Measurements from ENCODE around the gene LMCD1.

Gene LMCD1

GRCh38 chr3:8581806-8582445 is 80.3 kb downstream of the LMCD1 start:
- DNase-seq (ENCODE audit: low read depth in 2 of 2): no peak

DNA sequence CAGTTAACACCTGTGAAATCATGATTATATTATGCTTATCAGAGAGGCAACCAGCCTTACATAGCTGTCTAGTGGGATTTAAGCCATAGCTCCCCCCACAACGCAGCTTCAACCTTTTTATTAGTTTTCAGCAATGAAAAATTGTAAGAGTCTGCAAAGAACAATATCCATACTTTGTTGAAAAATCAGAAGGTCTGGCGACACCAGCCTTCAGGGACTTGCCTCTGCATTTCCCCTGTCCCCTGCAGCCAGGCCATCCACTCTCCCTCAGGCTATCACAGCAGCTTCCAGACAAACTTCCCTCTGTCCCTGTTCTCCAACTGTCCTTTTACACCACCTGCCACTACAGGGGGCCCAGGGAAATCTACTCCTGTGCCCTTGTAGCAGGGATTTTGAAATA is 83.0 kb downstream of the LMCD1 start:
- no peak for DNase-seq (ENCODE audit: low read depth in 2 of 2)

- no peak for DNase-seq (ENCODE audit: low read depth in 2 of 2)
Measured at GRCh38 chr3:8589880-8590556, 88.4 kb downstream of the LMCD1 start.

- DNase-seq (ENCODE audit: low read depth in 2 of 2): no peak
Measured at GRCh38 chr3:8593021-8593827, 91.6 kb downstream of the LMCD1 start.

- DNase-seq (ENCODE audit: low read depth in 2 of 2): no peak
Measured at GRCh38 chr3:8595252-8595651, 93.6 kb downstream of the LMCD1 start.

DNA sequence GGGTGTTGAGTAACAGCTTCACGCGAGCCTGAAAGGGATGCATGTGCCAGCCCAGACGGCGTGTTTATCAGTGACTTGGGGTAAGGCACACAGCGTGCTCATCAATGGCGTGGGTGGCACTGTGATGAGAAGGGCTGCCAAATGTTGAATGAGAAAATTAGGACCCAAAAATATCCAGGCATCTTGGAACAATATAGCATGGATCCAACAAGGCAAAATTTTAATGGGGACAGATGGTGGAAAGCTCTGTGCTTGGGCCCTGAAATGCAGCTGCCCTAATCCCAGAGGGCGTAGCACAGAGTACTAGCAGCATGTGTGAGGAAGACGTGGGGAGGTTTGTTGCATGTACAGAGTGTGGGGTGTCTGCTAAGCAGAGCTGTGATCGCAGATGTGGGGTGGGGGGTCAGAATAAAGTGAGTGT is 94.1 kb downstream of the LMCD1 start:
- no peak for DNase-seq (ENCODE audit: low read depth in 2 of 2)

DNA sequence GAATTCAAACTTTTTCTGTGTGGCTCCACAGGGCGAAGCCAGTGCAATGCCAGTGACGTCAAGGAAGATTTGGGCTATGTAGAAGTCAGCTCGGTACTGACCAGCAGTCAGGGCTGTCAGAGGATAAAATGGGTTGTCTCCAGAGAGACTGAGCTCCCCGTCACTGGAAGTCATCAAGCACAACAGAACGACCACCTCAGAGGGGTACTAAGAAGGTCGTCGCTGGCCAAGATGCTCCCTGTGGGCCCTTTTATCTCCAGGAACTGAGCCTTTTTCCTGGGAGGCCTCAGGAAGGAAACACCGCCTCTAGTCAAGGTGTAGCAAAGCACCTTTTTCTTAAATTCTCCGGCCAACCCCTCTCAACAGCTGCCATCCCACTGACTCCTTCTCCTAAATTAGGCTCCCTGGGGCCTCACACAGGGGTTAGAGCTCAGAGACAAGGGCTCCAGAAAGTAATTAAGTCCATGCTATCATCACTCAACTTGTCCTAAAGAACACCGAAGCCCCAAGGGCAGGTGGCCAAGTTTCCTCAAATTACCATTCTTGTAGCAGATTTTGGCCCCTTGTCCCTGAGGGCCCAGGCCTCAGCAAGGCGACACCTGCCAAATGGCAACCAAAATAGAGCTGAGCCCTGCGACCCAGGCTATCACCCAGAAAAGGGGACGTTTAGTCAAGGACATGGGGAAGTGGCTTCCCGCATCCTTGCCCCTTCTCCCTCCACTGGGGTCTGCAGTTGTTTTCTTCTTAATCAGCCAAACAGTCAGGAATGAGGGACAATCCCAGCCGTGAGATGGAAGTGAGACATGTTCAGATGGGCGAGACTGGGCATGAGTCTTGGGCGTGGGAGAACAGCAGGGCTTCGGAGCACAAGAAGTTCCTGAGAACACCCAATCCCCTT is 94.9 kb downstream of the LMCD1 start:
- no peak for DNase-seq (ENCODE audit: low read depth in 2 of 2)

DNA sequence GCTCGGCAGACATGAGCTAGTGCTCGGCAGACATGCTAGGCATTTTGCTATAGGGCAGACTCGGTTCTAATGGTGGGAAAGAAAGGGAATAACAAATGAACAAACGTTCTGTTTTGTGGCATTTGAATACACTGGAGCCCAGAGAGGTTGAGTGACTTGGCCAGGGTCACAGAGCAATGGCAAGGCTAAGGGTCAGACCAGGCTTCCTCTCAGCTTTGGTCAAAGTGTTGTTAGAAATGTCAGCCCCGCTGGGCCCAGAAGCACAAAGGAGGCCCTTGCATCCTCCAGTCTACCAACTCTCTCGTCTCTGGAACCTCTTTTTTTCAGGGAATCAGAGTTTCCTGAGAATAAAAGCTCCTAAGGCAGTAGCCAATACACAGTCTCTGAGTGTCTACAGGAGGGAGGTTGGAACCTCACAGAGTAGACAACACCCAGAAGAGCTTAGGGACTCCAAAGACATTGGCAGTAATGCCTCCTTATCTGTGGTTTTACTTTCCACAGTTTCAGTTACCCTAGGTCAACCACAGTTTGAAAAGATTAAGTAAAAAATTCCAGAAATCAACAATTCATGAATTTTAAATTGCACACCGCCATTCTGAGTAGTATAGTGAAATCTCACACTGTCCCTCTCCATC is 95.7 kb downstream of the LMCD1 start:
- DNase-seq (ENCODE audit: low read depth in 2 of 2): no peak

DNA sequence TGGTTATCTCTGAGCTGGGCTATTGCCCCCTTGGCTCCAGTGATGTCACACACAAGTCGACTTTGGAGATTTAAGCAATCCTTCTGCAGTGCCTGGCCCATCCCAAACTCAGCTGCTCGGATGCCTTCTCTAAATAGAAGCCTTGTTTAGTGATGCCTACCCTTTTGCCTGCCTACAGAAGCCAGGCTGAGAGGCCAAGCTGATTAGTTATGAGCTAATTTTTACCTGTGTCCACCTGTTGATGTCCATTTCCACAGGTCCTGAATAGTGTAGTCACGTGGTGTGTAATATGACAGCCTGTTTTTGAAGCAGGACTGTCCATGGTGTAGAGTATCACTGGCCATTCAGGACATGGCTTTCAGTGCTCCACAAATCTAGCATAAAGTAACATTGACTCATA is 97.5 kb downstream of the LMCD1 start:
- DNase-seq (ENCODE audit: low read depth in 2 of 2): no peak

DNA sequence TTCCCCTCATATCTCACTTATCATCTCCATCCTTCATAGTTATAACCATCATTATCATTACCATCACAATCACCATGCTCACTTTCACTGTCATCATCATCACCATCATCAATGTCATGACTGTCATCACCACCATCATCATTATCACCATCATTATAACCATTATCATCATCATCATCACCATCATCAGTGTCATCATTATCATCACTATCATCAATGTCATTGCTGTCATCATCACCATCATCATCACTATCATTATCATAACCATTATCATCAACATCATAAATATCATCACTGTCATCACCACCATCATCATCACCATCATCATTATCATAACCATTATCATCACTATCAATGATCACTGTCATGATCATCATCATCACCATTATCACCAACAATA is 98.8 kb downstream of the LMCD1 start:
- DNase-seq (ENCODE audit: low read depth in 2 of 2): no peak

- no peak for DNase-seq (ENCODE audit: low read depth in 2 of 2)
Measured at GRCh38 chr3:8603115-8603710, 101.6 kb downstream of the LMCD1 start.

- DNase-seq (ENCODE audit: low read depth in 2 of 2): no peak
Measured at GRCh38 chr3:8604006-8604405, 102.4 kb downstream of the LMCD1 start.

DNA sequence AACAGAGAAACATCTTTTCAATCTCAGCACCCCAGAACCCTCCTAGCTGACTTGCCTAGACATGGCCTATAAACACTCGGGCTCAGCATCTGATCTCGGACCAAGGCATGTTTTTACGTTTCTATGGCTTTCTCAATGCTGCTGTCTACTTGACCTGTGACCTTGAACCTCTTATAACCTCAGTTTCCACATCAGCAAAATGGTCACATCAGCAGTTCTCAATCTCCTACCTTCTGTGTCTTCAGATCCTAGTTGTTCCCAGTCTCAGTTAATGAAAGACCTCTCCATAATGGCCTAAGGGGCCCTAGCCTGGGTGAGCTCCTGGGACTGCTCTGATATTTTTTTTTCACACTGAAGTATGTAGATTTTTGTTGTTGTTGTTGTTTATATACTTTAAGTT is 103.4 kb downstream of the LMCD1 start:
- no peak for DNase-seq (ENCODE audit: low read depth in 2 of 2)

DNA sequence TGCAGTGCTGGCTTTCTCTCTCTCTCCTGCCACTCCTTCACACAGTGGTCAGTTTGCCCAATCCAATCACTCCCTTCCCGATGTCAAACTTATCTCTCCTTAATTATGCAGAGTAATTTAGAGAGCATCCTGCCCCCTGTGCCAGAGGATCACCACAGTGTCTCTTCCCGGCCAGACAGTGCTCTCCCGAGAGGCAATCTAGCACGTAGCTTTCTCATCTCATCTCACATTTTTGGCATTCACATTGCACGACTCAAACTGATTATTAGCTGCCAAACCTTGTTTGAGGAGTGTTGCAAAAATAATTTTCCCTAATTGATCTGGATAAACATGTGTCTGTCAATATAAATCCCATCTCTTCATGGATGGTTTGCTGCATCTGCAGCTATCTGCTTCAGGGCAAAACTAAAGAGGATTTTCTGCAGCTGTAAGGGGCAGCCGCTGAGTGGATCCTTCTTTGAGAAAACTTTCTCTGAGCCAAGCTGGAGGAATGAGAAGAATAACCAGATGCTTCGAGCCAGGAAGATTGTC is 105.1 kb downstream of the LMCD1 start:
- no peak for DNase-seq (ENCODE audit: low read depth in 2 of 2)

GRCh38 chr3:8607234-8608040 is 105.8 kb downstream of the LMCD1 start:
- DNase-seq (ENCODE audit: low read depth in 2 of 2): no peak

- DNase-seq (ENCODE audit: low read depth in 2 of 2): no peak
Measured at GRCh38 chr3:8608041-8608790, 106.6 kb downstream of the LMCD1 start.

- DNase-seq (ENCODE audit: low read depth in 2 of 2): no peak
Measured at GRCh38 chr3:8608791-8609467, 107.3 kb downstream of the LMCD1 start.

- no peak for DNase-seq (ENCODE audit: low read depth in 2 of 2)
Measured at GRCh38 chr3:8610951-8611350, 109.3 kb downstream of the LMCD1 start.

GRCh38 chr3:8617921-8618320 is 116.3 kb downstream of the LMCD1 start:
- DNase-seq (ENCODE audit: low read depth in 2 of 2): no peak

All from stimulated activated CD8-positive, alpha-beta memory T cell treated with anti-CD3 and anti-CD28 coated beads, Interleukin-15, amount 100 ng/mL, for 48 hours (primary cell).